Measurements from ENCODE around the gene GRIK5.

DNA sequence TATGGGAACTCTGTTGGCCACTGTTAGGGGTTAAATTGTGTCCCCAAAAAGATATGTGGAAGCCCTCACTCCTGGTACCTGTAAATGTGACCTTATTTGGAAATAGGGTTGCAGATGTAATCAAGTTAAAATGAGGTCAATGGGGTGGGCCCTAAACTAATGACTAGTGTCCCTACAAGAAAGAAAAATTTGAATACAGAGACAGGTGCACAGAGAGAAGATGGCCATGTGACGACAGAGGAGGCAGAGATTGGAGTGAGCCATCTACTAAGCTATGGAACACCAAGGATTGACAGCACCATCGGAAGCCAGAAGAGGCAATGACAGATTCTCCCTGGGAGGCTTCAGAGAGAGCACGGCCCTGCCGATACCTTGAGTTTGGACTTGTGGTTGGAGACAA, 45.7 kb upstream of the GRIK5 start:
- no peak for TF ChIP-seq EZH2 (IDR thresholded peaks at IDR 0.05; ENCODE audit: low read length)
- TF ChIP-seq, protein P1, sequence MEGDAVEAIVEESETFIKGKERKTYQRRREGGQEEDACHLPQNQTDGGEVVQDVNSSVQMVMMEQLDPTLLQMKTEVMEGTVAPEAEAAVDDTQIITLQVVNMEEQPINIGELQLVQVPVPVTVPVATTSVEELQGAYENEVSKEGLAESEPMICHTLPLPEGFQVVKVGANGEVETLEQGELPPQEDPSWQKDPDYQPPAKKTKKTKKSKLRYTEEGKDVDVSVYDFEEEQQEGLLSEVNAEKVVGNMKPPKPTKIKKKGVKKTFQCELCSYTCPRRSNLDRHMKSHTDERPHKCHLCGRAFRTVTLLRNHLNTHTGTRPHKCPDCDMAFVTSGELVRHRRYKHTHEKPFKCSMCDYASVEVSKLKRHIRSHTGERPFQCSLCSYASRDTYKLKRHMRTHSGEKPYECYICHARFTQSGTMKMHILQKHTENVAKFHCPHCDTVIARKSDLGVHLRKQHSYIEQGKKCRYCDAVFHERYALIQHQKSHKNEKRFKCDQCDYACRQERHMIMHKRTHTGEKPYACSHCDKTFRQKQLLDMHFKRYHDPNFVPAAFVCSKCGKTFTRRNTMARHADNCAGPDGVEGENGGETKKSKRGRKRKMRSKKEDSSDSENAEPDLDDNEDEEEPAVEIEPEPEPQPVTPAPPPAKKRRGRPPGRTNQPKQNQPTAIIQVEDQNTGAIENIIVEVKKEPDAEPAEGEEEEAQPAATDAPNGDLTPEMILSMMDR (optimal IDR thresholded peaks at IDR 0.05 in 1 of 3, IDR thresholded peaks at IDR 0.05 in 1 of 3, conservative IDR thresholded peaks at IDR 0.05 in 1 of 3; ENCODE audit: extremely low read depth in 1 of 3, insufficient read depth in 2 of 3, low read length in 3 of 3), result no peak
